ENCODE measurements around the gene SPECC1. TPM values are rescaled to one million over a fixed set of nuclear protein-coding genes. Genes with fewer than 3 reads are reported as not detected.
"Not testable (repeated sequence)": the region's sequence is repeated elsewhere in the genome, so short reads cannot be mapped to it uniquely, and the experiment has no call there.

SPECC1 gene
- total RNA-seq, result 13.6 TPM

DNA sequence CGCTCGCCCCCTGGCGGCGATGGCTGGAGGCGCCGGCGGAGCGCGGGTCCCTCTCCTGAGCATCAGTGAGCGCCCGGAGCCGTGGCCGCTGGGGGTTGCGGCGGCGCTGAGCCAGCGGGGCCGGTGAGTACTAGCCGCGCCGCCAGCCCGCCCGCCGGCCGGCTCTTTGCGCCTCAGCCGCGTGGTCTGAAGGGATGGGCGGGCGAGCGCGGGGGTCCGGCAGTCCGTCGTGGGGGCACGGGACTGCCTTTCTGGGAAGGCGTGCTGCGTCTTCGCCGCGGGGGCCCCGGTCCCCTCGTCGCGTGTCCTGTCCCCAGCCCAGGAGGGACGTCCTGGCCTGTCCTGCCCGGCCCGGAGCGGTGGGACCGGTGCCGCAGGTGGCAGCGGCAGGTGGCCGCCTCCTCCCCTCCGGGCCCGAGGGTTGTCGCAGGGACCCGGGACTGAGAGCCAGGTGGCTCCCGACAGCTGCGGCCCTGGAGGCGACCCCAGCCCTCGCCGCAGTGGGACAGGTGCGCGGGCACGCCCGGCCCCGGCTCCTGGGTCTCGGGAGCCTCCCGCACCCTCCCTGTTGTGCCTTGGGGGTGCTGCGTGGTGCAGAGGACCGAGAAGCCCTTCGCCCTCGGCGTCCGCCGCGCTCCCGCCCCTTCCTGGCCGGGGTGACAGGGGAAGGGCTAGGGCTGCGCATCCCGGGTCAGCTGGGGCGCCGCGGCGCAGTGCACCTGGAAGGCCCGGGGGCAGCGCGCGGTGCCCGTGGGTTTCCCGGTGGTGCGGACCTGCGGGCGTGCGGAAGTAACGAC, at the start of gene SPECC1:
Gene SPECC1 (plus strand): TSS at position 58 of the 797 bp plus-strand sequence. CDS start 87,293 bp downstream, outside the sequence.
- Histone ChIP-seq H3K9me3 (ENCODE audit: control insufficient read depth in 3 of 3, low read length in 3 of 3) (no peaks in the 10 kb centered on the region), H3K9ac (ENCODE audit: low read depth in 1 of 3, low read length in 3 of 3) (peak within 1 kb of the TSS; percentile 58 to 75 (median 68)), H3K4me3 (ENCODE audit: low read length in 3 of 3) (peak within 1 kb of the TSS; percentile 75 to 83 (median 83)), H3K4me1 (ENCODE audit: control insufficient read depth in 3 of 3, insufficient read depth in 3 of 3, low read length in 3 of 3) (peaks cover 7 to 16% (median 13%) of the 10 kb centered on the region in 3 donors), H3K27ac (ENCODE audit: low read depth, low read length) (peak within 1 kb of the TSS; percentile 64), H3K27me3 (ENCODE audit: control insufficient read depth in 3 of 3, insufficient read depth in 3 of 3, low read length in 3 of 3) (peaks cover 11 to 17% (median 16%) of the 10 kb centered on the region in 3 donors), H3K36me3 (ENCODE audit: control insufficient read depth in 3 of 3, insufficient read depth in 3 of 3, low read length in 3 of 3) (no peaks in the 10 kb centered on the region)

GRCh38 chr17:19962954-19963353, 46.2 kb upstream of the SPECC1 start:
- not testable (repeated sequence) for H3K4me1 ChIP-seq (ENCODE audit: control insufficient read depth in 3 of 3, insufficient read depth in 3 of 3, low read length in 3 of 3); H3K27ac ChIP-seq (ENCODE audit: low read depth, low read length); H3K9ac ChIP-seq (ENCODE audit: low read depth in 1 of 3, low read length in 3 of 3); H3K27me3 ChIP-seq (ENCODE audit: control insufficient read depth in 3 of 3, insufficient read depth in 3 of 3, low read length in 3 of 3); H3K4me3 ChIP-seq (ENCODE audit: low read length in 3 of 3); H3K9me3 ChIP-seq (ENCODE audit: control insufficient read depth in 3 of 3, low read length in 3 of 3)
- H3K36me3 ChIP-seq (ENCODE audit: control insufficient read depth in 3 of 3, insufficient read depth in 3 of 3, low read length in 3 of 3), result peaks cover 6 to 36% (median 18%) of the 10 kb centered on the region in 3 donors

- H3K27me3 ChIP-seq (ENCODE audit: control insufficient read depth in 3 of 3, insufficient read depth in 3 of 3, low read length in 3 of 3), result no peaks in the 10 kb centered on the region
- no peak overlapping the region for H3K4me3 ChIP-seq (ENCODE audit: low read length in 3 of 3)
- H3K9me3 ChIP-seq (ENCODE audit: control insufficient read depth in 3 of 3, low read length in 3 of 3), result no peaks in the 10 kb centered on the region
- H3K4me1 ChIP-seq (ENCODE audit: control insufficient read depth in 3 of 3, insufficient read depth in 3 of 3, low read length in 3 of 3), result peaks cover 4 to 14% (median 12%) of the 10 kb centered on the region in 3 donors
- no peak overlapping the region for H3K9ac ChIP-seq (ENCODE audit: low read depth in 1 of 3, low read length in 3 of 3)
- H3K27ac ChIP-seq (ENCODE audit: low read depth, low read length), result no peak overlapping the region
- H3K36me3 ChIP-seq (ENCODE audit: control insufficient read depth in 3 of 3, insufficient read depth in 3 of 3, low read length in 3 of 3), result peaks cover 2 to 15% (median 10%) of the 10 kb centered on the region in 3 donors
Measured at GRCh38 chr17:19973156-19973555, 36.0 kb upstream of the SPECC1 start.

DNA sequence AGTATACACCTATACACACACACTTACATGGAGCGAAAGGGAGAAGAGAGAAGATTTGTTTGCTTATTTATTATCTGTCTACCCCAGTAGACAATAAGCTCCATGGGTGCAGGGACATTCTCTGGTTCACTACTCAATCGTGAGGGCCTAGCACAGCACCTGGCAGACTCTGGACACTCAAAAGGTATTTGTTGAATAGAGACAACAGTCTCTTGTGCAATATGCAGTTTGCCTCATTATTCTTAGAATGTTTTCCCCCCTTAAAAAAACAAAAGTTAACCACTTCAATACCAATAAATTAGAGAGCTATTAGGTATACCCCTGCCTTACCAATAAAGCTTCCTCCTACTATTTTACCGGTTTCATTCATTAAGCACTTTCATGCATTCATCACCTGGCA, 33.6 kb upstream of the SPECC1 start:
- no peak overlapping the region for H3K9ac ChIP-seq (ENCODE audit: low read depth in 1 of 3, low read length in 3 of 3)
- no peak overlapping the region for H3K4me3 ChIP-seq (ENCODE audit: low read length in 3 of 3)
- no peak overlapping the region for H3K27ac ChIP-seq (ENCODE audit: low read depth, low read length)
- H3K27me3 ChIP-seq (ENCODE audit: control insufficient read depth in 3 of 3, insufficient read depth in 3 of 3, low read length in 3 of 3), result no peaks in the 10 kb centered on the region
- H3K4me1 ChIP-seq (ENCODE audit: control insufficient read depth in 3 of 3, insufficient read depth in 3 of 3, low read length in 3 of 3), result peaks cover 9 to 21% (median 21%) of the 10 kb centered on the region in 3 donors
- no peaks in the 10 kb centered on the region for H3K9me3 ChIP-seq (ENCODE audit: control insufficient read depth in 3 of 3, low read length in 3 of 3)
- peaks cover 0 to 3% (median 0%) of the 10 kb centered on the region in 3 donors for H3K36me3 ChIP-seq (ENCODE audit: control insufficient read depth in 3 of 3, insufficient read depth in 3 of 3, low read length in 3 of 3)

GRCh38 chr17:19977293-19978208, 31.6 kb upstream of the SPECC1 start, which contains the start of gene AKAP10:
Gene AKAP10 (minus strand): TSS chr17:19977828. CDS start chr17:19977679, 149 bp downstream.
- H3K9ac ChIP-seq (ENCODE audit: low read depth in 1 of 3, low read length in 3 of 3), result peak within 1 kb of the TSS; percentile 86 to 91 (median 90)
- H3K36me3 ChIP-seq (ENCODE audit: control insufficient read depth in 3 of 3, insufficient read depth in 3 of 3, low read length in 3 of 3), result peaks cover 0 to 3% (median 0%) of the 10 kb centered on the region in 3 donors
- no peaks in the 10 kb centered on the region for H3K9me3 ChIP-seq (ENCODE audit: control insufficient read depth in 3 of 3, low read length in 3 of 3)
- peak within 1 kb of the TSS; percentile 83 to 94 (median 93) for H3K4me3 ChIP-seq (ENCODE audit: low read length in 3 of 3)
- H3K4me1 ChIP-seq (ENCODE audit: control insufficient read depth in 3 of 3, insufficient read depth in 3 of 3, low read length in 3 of 3), result peaks cover 9 to 21% (median 21%) of the 10 kb centered on the region in 3 donors
- H3K27ac ChIP-seq (ENCODE audit: low read depth, low read length), result peak within 1 kb of the TSS; percentile 87
- H3K27me3 ChIP-seq (ENCODE audit: control insufficient read depth in 3 of 3, insufficient read depth in 3 of 3, low read length in 3 of 3), result no peaks in the 10 kb centered on the region

DNA sequence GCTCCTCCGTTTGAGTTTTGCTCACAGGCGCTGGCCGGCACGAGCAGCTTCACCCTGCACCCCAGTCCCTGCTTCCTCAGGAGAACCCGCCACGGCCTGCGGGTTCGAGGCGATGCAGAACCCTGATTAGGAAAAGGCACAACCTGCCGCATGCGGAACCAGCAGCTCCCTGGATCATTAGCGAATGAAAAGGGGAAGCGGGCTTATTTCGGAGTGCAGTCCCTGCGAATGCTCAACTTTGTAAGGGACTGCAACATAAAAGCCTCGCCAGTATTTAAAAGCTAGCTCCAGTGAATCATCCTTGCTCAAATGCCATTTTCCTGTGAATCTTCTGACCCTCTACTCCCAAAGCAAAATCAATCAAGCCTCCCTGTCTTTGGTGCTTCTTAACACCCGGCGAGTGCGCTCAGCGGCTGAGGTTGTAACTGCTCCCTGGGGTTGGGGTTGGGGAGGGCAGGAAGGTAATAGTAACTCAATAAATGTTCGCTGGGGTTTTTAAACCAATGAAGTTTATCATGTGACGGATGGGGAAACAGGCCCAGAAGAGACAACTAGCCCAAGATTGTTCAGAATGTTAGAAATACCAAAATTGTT, 30.9 kb upstream of the SPECC1 start:
- Histone ChIP-seq H3K27me3 (ENCODE audit: control insufficient read depth in 3 of 3, insufficient read depth in 3 of 3, low read length in 3 of 3) (no peaks in the 10 kb centered on the region), H3K27ac (ENCODE audit: low read depth, low read length) (peak overlapping the region; percentile 87), H3K9ac (ENCODE audit: low read depth in 1 of 3, low read length in 3 of 3) (peak overlapping the region; percentile 86 to 91 (median 90)), H3K4me3 (ENCODE audit: low read length in 3 of 3) (peak overlapping the region; percentile 83 to 94 (median 93)), H3K9me3 (ENCODE audit: control insufficient read depth in 3 of 3, low read length in 3 of 3) (no peaks in the 10 kb centered on the region), H3K36me3 (ENCODE audit: control insufficient read depth in 3 of 3, insufficient read depth in 3 of 3, low read length in 3 of 3) (peaks cover 0 to 3% (median 0%) of the 10 kb centered on the region in 3 donors), H3K4me1 (ENCODE audit: control insufficient read depth in 3 of 3, insufficient read depth in 3 of 3, low read length in 3 of 3) (peaks cover 9 to 21% (median 21%) of the 10 kb centered on the region in 3 donors)

GRCh38 chr17:19978805-19979211, 30.4 kb upstream of the SPECC1 start:
- no peak overlapping the region for H3K4me3 ChIP-seq (ENCODE audit: low read length in 3 of 3)

GRCh38 chr17:19979917-19980770, 29.0 kb upstream of the SPECC1 start:
- Histone ChIP-seq H3K9ac (ENCODE audit: low read depth in 1 of 3, low read length in 3 of 3) (no peak overlapping the region), H3K4me3 (ENCODE audit: low read length in 3 of 3) (peak overlapping the region in 1 of 3 donors; percentile 8), H3K9me3 (ENCODE audit: control insufficient read depth in 3 of 3, low read length in 3 of 3) (no peaks in the 10 kb centered on the region), H3K27me3 (ENCODE audit: control insufficient read depth in 3 of 3, insufficient read depth in 3 of 3, low read length in 3 of 3) (no peaks in the 10 kb centered on the region), H3K4me1 (ENCODE audit: control insufficient read depth in 3 of 3, insufficient read depth in 3 of 3, low read length in 3 of 3) (peaks cover 9 to 21% (median 19%) of the 10 kb centered on the region in 3 donors), H3K27ac (ENCODE audit: low read depth, low read length) (no peak overlapping the region), H3K36me3 (ENCODE audit: control insufficient read depth in 3 of 3, insufficient read depth in 3 of 3, low read length in 3 of 3) (peaks cover 0 to 2% (median 0%) of the 10 kb centered on the region in 3 donors)

More at GRCh38 chr17:19978805-19979211, 30.4 kb upstream of the SPECC1 start:
- Histone ChIP-seq H3K36me3 (ENCODE audit: control insufficient read depth in 3 of 3, insufficient read depth in 3 of 3, low read length in 3 of 3) (peaks cover 0 to 3% (median 0%) of the 10 kb centered on the region in 3 donors), H3K27ac (ENCODE audit: low read depth, low read length) (peak overlapping the region; percentile 87), H3K27me3 (ENCODE audit: control insufficient read depth in 3 of 3, insufficient read depth in 3 of 3, low read length in 3 of 3) (no peaks in the 10 kb centered on the region), H3K4me1 (ENCODE audit: control insufficient read depth in 3 of 3, insufficient read depth in 3 of 3, low read length in 3 of 3) (peaks cover 9 to 21% (median 21%) of the 10 kb centered on the region in 3 donors), H3K9me3 (ENCODE audit: control insufficient read depth in 3 of 3, low read length in 3 of 3) (no peaks in the 10 kb centered on the region), H3K9ac (ENCODE audit: low read depth in 1 of 3, low read length in 3 of 3) (no peak overlapping the region)

Data from skeletal muscle tissue (tissue), 4 donors.